SK-N-MC (cell line): ENCODE results near the gene KCNQ1.

Experiments
- EZH2 ChIP-seq: fragments of 200-600 bp; sonication (generic); IDR thresholded peaks from one replicate; pipeline ENCODE4 v1.6.1; 2017; ENCODE audit warnings: antibody characterized with exemption
- FOXP2 ChIP-seq: optimal IDR thresholded peaks from 2 replicates; pipeline ENCODE3; 2011; ENCODE audit warnings: mild to moderate bottlenecking, moderate library complexity; ENCODE audit not compliant: insufficient read depth; ENCODE audit errors: extremely low read length, control extremely low read depth
- POLR2AphosphoS5 ChIP-seq: IDR thresholded peaks from 2 replicates; pipeline ENCODE4 v1.6.1; 2012; ENCODE audit warnings: mild to moderate bottlenecking, low read depth, low read length, borderline replicate concordance

GRCh38 chr11:2800655-2801531 is 356.1 kb downstream of the KCNQ1 start:
- TF ChIP-seq EZH2 (no peak), POLR2AphosphoS5 (no peak), FOXP2 (no peak)
